ENCODE measurements around the gene PDE3B.

- TF ChIP-seq POLR2A (IDR thresholded peaks at IDR 0.05; ENCODE audit: low read depth): no peak
- no peak for TF ChIP-seq EP300 (IDR thresholded peaks at IDR 0.05)
Observed at GRCh38 chr11:14873632-14874031, 230.0 kb downstream of the PDE3B start.
